Measurements from ENCODE around the gene ZNF10.

Gene ZNF10

GRCh38 chr12:133130038-133130807 lies at the start of gene ZNF10, which contains the start of gene ZNF891:
Gene ZNF10 (plus strand): TSS chr12:133130627. CDS start chr12:133144493, 13,866 bp downstream.
Gene ZNF891 (minus strand): TSS chr12:133130274. CDS start chr12:133121918, 8,356 bp downstream.
- peak; percentile 95 for DNase-seq

GRCh38 chr12:133081159-133081780 lies 49.2 kb upstream of the ZNF10 start:
- DNase-seq: no peak

GRCh38 chr12:133083345-133083744 lies 47.1 kb upstream of the ZNF10 start:
- no peak for DNase-seq

GRCh38 chr12:133105620-133106019 lies 24.8 kb upstream of the ZNF10 start:
- no peak for DNase-seq

- DNase-seq: no peak
These were observed 24.2 kb upstream of the ZNF10 start for GRCh38 chr12:133106253-133106652.

- no peak for DNase-seq
These were observed 23.3 kb upstream of the ZNF10 start for GRCh38 chr12:133107121-133107520.

- no peak for DNase-seq
These were observed 22.3 kb upstream of the ZNF10 start for GRCh38 chr12:133108150-133108549.

- no peak for DNase-seq
These were observed 9.8 kb upstream of the ZNF10 start for GRCh38 chr12:133120385-133121191.

- DNase-seq: no peak
These were observed 5.8 kb upstream of the ZNF10 start for GRCh38 chr12:133124674-133125073.

GRCh38 chr12:133129368-133130037 lies 924 bp upstream of the ZNF10 start:
- no peak for DNase-seq

- DNase-seq: no peak
These were observed 341 bp downstream of the ZNF10 start for GRCh38 chr12:133130808-133131128.

- DNase-seq: no peak
These were observed 5.3 kb downstream of the ZNF10 start for GRCh38 chr12:133135747-133136146.

- no peak for DNase-seq
These were observed 15.6 kb downstream of the ZNF10 start for GRCh38 chr12:133145981-133146380.

GRCh38 chr12:133156125-133156690 lies 25.8 kb downstream of the ZNF10 start:
- no peak for DNase-seq

- no peak for DNase-seq
These were observed 35.3 kb downstream of the ZNF10 start for GRCh38 chr12:133165776-133166175.

- no peak for DNase-seq
These were observed 42.1 kb downstream of the ZNF10 start for GRCh38 chr12:133172491-133172890.

- DNase-seq: no peak
These were observed 44.5 kb downstream of the ZNF10 start for GRCh38 chr12:133174901-133175300.

GRCh38 chr12:133180669-133181068 lies 50.2 kb downstream of the ZNF10 start:
- no peak for DNase-seq

- peak; percentile 93 for DNase-seq
These were observed 51.0 kb downstream of the ZNF10 start, which contains the start of gene ZNF268 for GRCh38 chr12:133181238-133181959. Gene ZNF268 (plus strand): TSS chr12:133181495. CDS start chr12:133181998, 503 bp downstream.

GRCh38 chr12:133190176-133190575 lies 59.7 kb downstream of the ZNF10 start:
- no peak for DNase-seq

- DNase-seq: no peak
These were observed 62.4 kb downstream of the ZNF10 start for GRCh38 chr12:133192847-133193246.

- no peak for DNase-seq
These were observed 71.5 kb downstream of the ZNF10 start for GRCh38 chr12:133201888-133202287.
